Measurements from ENCODE around the gene TMEM131.
"Not testable (repeated sequence)": the region's sequence is repeated elsewhere in the genome, so short reads cannot be mapped to it uniquely, and the experiment has no call there.

DNA sequence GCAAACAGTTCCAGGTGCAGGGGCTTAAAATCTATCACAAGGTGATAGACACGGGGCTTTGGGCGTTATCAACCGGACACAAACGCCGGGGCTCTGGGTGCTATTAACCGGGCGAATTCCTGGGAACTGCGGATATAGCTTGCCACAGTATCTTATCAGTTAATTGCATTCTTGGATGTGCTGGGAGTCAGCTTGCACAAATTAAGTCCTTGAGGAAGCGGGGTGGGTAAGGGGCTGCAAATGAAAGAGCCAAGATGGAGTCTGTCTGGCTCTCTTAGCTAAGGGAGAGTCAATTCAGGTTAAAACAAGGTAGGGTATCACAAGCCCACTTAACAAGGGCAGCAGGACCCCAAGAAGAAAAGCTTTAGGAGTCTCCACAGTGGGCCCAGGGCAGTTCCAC, 283.6 kb downstream of the TMEM131 start:
- not testable (repeated sequence) for TF ChIP-seq CTCF (IDR thresholded peaks at IDR 0.05); POLR2AphosphoS5 (IDR thresholded peaks at IDR 0.05; ENCODE audit: insufficient read depth in 1 of 2, low read depth in 1 of 2)

Measured in vagina (tissue), 2 donors.